ENCODE results near the gene SCRT2.
"Not testable (repeated sequence)": the region's sequence is repeated elsewhere in the genome, so short reads cannot be mapped to it uniquely, and the experiment has no call there.

SCRT2 gene

GRCh38 chr20:701401-702129 lies 26.0 kb upstream of the SCRT2 start:
- peak in 2 of 56 donors; percentile 2 to 17 for DNase-seq

- DNase-seq: peak in 45 of 56 donors; percentile 3 to 86 (median 52)
Measured at GRCh38 chr20:699811-700338, 24.3 kb upstream of the SCRT2 start.

GRCh38 chr20:699342-699741 lies 23.7 kb upstream of the SCRT2 start:
- DNase-seq: no peak

GRCh38 chr20:698276-698675 lies 22.7 kb upstream of the SCRT2 start:
- DNase-seq: no peak

- DNase-seq: no peak
Measured at GRCh38 chr20:697826-698225, 22.2 kb upstream of the SCRT2 start.

- no peak for DNase-seq
Measured at GRCh38 chr20:695165-695866, 19.7 kb upstream of the SCRT2 start.

GRCh38 chr20:694496-694895 lies 18.9 kb upstream of the SCRT2 start:
- no peak for DNase-seq

GRCh38 chr20:693786-694185 lies 18.2 kb upstream of the SCRT2 start:
- not testable (repeated sequence) for DNase-seq

GRCh38 chr20:692044-692443 lies 16.4 kb upstream of the SCRT2 start:
- DNase-seq: no peak

GRCh38 chr20:689947-690346 lies 14.3 kb upstream of the SCRT2 start:
- DNase-seq: no peak

GRCh38 chr20:689348-689747 lies 13.7 kb upstream of the SCRT2 start:
- DNase-seq: no peak

- DNase-seq: peak in 21 of 56 donors; percentile 9 to 71 (median 34)
Measured at GRCh38 chr20:688809-689212, 13.2 kb upstream of the SCRT2 start.

- no peak for DNase-seq
Measured at GRCh38 chr20:687468-688203, 12.0 kb upstream of the SCRT2 start.

GRCh38 chr20:684676-685319 lies 9.2 kb upstream of the SCRT2 start:
- DNase-seq: no peak

- no peak for DNase-seq
Measured at GRCh38 chr20:682123-682522, 6.5 kb upstream of the SCRT2 start.

- no peak for DNase-seq
Measured at GRCh38 chr20:680638-681187, 5.1 kb upstream of the SCRT2 start.

- DNase-seq: no peak
Measured at GRCh38 chr20:677957-678356, 2.4 kb upstream of the SCRT2 start.

- DNase-seq: no peak
Measured at GRCh38 chr20:676967-677366, 1.4 kb upstream of the SCRT2 start.

- DNase-seq: peak in 2 of 56 donors; percentile 20 to 29
Measured at GRCh38 chr20:676315-676937, 824 bp upstream of the SCRT2 start.

- DNase-seq: no peak
Measured at GRCh38 chr20:675033-675452, 559 bp downstream of the SCRT2 start.

GRCh38 chr20:673603-674001 lies 2.0 kb downstream of the SCRT2 start:
- DNase-seq: no peak
